Measurements from ENCODE around the gene TBCA. TPM values are rescaled to one million over a fixed set of nuclear protein-coding genes. Genes with fewer than 3 reads are reported as not detected.
"Not testable (repeated sequence)": the region's sequence is repeated elsewhere in the genome, so short reads cannot be mapped to it uniquely, and the experiment has no call there.

The TBCA gene
- total and polyA plus RNA-seq, 2 of the 13 experiments (the other 11 are each of a cell fraction or from before 2014, with no cell fraction given) = 93.8 to 309 TPM

- H3K9ac ChIP-seq (ENCODE audit: insufficient read depth, low read depth, low read length); H2AFZ ChIP-seq (ENCODE audit: low read length); ATAC-seq; intact Hi-C loops (cut with micrococcal nuclease; ENCODE audit: unreplicated experiment); CTCF ChIA-PET (ENCODE audit: low intra/inter-chr PET ratio, low total read pairs); H3K4me1 ChIP-seq (ENCODE audit: insufficient read depth, low read length); H3K9me3 ChIP-seq (ENCODE audit: low read length); DNase-seq (ENCODE audit: low spot score); H3K27ac ChIP-seq (ENCODE audit: extremely low read length, insufficient read depth, low read length); H4K20me1 ChIP-seq (ENCODE audit: insufficient read depth, low read length); POLR2A ChIA-PET; H3K36me3 ChIP-seq (replicated peaks in 1 of 2; ENCODE audit: control insufficient read depth in 1 of 2, insufficient read depth in 2 of 2, low read length in 2 of 2); H3K27me3 ChIP-seq (ENCODE audit: control insufficient read depth in 1 of 2, insufficient read depth in 2 of 2, low read length in 2 of 2); H3K4me2 ChIP-seq (ENCODE audit: low read depth, low read length); H3K4me3 ChIP-seq (replicated peaks in 1 of 3; ENCODE audit: insufficient read depth in 1 of 3, low read depth in 2 of 3, low read length in 3 of 3); FAIRE-seq; BruUV-seq (replicated peaks); in situ Hi-C loops (cut with HindIII; ENCODE audit: extremely low pct_ligation_motif_present, low pct_unique_long_range_greater_than_20kb): not testable (repeated sequence)
- peaks cover 47% of the 10 kb centered on the region for H3K79me2 ChIP-seq (ENCODE audit: insufficient read depth, low read length)
- WGBS (ENCODE audit: low lambda C conversion rate) = 95% methylated on average over 7 of the region's 7 CpGs
These were observed 76.6 kb downstream of the TBCA start for GRCh38 chr5:77699569-77699968.

- BruUV-seq (replicated peaks) = no TSS peak
- no peak overlapping the region for H3K9ac ChIP-seq (ENCODE audit: insufficient read depth, low read depth, low read length)
- H3K4me1 ChIP-seq (ENCODE audit: insufficient read depth, low read length) = no peaks in the 10 kb centered on the region
- in situ Hi-C loops (cut with HindIII; ENCODE audit: extremely low pct_ligation_motif_present, low pct_unique_long_range_greater_than_20kb) = no loop called here
- CTCF ChIA-PET (ENCODE audit: low intra/inter-chr PET ratio, low total read pairs) = no interaction called here
- FAIRE-seq (no peak), ATAC-seq (no peak), DNase-seq (ENCODE audit: low spot score) (no peak)
- H3K9me3 ChIP-seq (ENCODE audit: low read length) = no peaks in the 10 kb centered on the region
- 0 out of 2 replicates have a peak, but pooled peaks cover 4% of the 10 kb centered on the region for H4K20me1 ChIP-seq (ENCODE audit: insufficient read depth, low read length)
- H3K36me3 ChIP-seq (replicated peaks in 1 of 2; ENCODE audit: control insufficient read depth in 1 of 2, insufficient read depth in 2 of 2, low read length in 2 of 2) = peaks cover 0 to 3% of the 10 kb centered on the region in 2 experiments; a peak in 3 of 5 replicates
- peaks cover 49% of the 10 kb centered on the region for H3K79me2 ChIP-seq (ENCODE audit: insufficient read depth, low read length)
- TF ChIP-seq RAD51 (IDR thresholded peaks at IDR 0.05; ENCODE audit: borderline replicate concordance) (no peak), ZFX (CRISPR knock-in tag; IDR thresholded peaks at IDR 0.05; ENCODE audit: low read depth) (no peak), ZBTB42 (CRISPR knock-in tag; IDR thresholded peaks at IDR 0.05) (no peak), SOX5 (CRISPR knock-in tag; IDR thresholded peaks at IDR 0.05; ENCODE audit: borderline replicate concordance) (no peak), MAFK (conservative IDR thresholded peaks at IDR 0.05 in 1 of 2, IDR thresholded peaks at IDR 0.05 in 1 of 2; ENCODE audit: low read length in 2 of 2) (peak; percentile 23 to 42; a peak in 2 of 4 replicates), MAFF (IDR thresholded peaks at IDR 0.05; ENCODE audit: low read depth, low read length) (peak; percentile 30; the same call in 1 of the 2 replicates)
- TF ChIP-seq, protein P1, sequence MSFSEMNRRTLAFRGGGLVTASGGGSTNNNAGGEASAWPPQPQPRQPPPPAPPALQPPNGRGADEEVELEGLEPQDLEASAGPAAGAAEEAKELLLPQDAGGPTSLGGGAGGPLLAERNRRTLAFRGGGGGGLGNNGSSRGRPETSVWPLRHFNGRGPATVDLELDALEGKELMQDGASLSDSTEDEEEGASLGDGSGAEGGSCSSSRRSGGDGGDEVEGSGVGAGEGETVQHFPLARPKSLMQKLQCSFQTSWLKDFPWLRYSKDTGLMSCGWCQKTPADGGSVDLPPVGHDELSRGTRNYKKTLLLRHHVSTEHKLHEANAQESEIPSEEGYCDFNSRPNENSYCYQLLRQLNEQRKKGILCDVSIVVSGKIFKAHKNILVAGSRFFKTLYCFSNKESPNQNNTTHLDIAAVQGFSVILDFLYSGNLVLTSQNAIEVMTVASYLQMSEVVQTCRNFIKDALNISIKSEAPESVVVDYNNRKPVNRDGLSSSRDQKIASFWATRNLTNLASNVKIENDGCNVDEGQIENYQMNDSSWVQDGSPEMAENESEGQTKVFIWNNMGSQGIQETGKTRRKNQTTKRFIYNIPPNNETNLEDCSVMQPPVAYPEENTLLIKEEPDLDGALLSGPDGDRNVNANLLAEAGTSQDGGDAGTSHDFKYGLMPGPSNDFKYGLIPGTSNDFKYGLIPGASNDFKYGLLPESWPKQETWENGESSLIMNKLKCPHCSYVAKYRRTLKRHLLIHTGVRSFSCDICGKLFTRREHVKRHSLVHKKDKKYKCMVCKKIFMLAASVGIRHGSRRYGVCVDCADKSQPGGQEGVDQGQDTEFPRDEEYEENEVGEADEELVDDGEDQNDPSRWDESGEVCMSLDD (CRISPR knock-in tag; IDR thresholded peaks at IDR 0.05; ENCODE audit: borderline replicate concordance) = no peak
- H3K4me2 ChIP-seq (ENCODE audit: low read depth, low read length) = no peak overlapping the region
- POLR2A ChIA-PET = no interaction called here
- H3K4me3 ChIP-seq (replicated peaks in 1 of 3; ENCODE audit: insufficient read depth in 1 of 3, low read depth in 2 of 3, low read length in 3 of 3) = no peak overlapping the region
- H2AFZ ChIP-seq (ENCODE audit: low read length) = no peak overlapping the region
- intact Hi-C loops (cut with micrococcal nuclease; ENCODE audit: unreplicated experiment) = no loop called here
- no peaks in the 10 kb centered on the region; a peak in 1 of 5 replicates for H3K27me3 ChIP-seq (ENCODE audit: control insufficient read depth in 1 of 2, insufficient read depth in 2 of 2, low read length in 2 of 2)
- no peak overlapping the region for H3K27ac ChIP-seq (ENCODE audit: extremely low read length, insufficient read depth, low read length)
These were observed 77.2 kb downstream of the TBCA start for GRCh38 chr5:77698920-77699319.

All from HepG2 (cell line).